Skeletal muscle tissue (tissue), 4 donors: ENCODE results near the gene RERE. TPM values are rescaled to one million over a fixed set of nuclear protein-coding genes. Genes with fewer than 3 reads are reported as not detected.

Experiments
- H3K27ac ChIP-seq: one replicate; pipeline ENCODE4 v1.7.0; 2013; ENCODE audit warnings: mild to moderate bottlenecking, low read depth, low read length, inconsistent platforms
- H3K27me3 ChIP-seq, 3 donors: one replicate each; pipeline ENCODE4 v1.7.0; 2013; ENCODE audit warnings: low read length in 3 of 3; ENCODE audit not compliant: control insufficient read depth in 3 of 3, insufficient read depth in 3 of 3
- H3K36me3 ChIP-seq, 3 donors: one replicate each; pipeline ENCODE4 v1.7.0; 2013; ENCODE audit warnings: low read length in 3 of 3; ENCODE audit not compliant: control insufficient read depth in 3 of 3, insufficient read depth in 3 of 3
- H3K4me1 ChIP-seq, 3 donors: one replicate each; pipeline ENCODE4 v1.7.0; 2013; ENCODE audit warnings: low read length in 3 of 3, mild to moderate bottlenecking in 3 of 3; ENCODE audit not compliant: control insufficient read depth in 3 of 3, insufficient read depth in 3 of 3
- H3K4me3 ChIP-seq, 3 donors: one replicate each; pipeline ENCODE4 v1.7.0; 2013; ENCODE audit warnings: low read length in 3 of 3
- H3K9ac ChIP-seq, 3 donors: one replicate each; pipeline ENCODE4 v1.7.0; 2013; ENCODE audit warnings: low read length in 3 of 3, mild to moderate bottlenecking in 3 of 3, moderate library complexity in 2 of 3, low read depth in 1 of 3
- H3K9me3 ChIP-seq, 3 donors: one replicate each; pipeline ENCODE4 v1.7.0; 2013; ENCODE audit warnings: low read length in 3 of 3; ENCODE audit not compliant: control insufficient read depth in 3 of 3
- total RNA-seq: library from RNA; depleted of rRNA; stranded (reverse); fragments of >200 nt; gene quantifications from one replicate; pipeline ENCODE4 v1.2.3, GENCODE V29; 2014
- donor health status: Osteomylitis.

Gene RERE
- total RNA-seq, 1 donor from 2014 or later, result 212 TPM

DNA sequence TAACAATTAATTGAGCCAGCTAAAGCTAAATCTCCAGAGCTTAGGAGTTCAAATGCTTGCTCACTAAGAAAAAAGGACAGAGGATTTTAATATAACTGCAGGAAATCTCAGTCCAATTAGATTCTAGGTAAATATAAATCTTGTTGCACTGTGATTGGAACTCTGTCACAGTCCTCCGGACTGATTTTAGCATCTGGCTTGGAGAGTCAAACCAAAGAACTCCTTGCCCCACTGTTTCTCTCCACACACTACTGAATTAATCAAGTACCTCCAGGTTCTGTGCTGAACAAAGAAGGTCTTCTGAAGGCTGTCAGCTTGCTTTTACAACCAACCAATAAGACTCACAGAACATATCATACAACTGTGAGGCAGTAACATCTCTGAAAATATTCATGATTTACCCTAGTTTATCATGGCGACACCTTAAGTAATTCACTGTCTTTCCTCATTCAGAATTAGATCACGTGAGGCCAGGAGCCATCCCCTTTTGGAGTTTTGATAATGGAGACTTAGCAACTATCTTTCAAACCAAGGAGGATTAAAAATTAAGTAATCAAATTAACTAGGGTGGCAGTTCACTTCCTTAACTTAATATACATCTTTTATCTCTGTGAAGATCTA is 176.0 kb downstream of the RERE start:
- H3K36me3 ChIP-seq, result no peaks in the 10 kb centered on the region
- peaks cover 6 to 16% (median 7%) of the 10 kb centered on the region in 3 donors for H3K4me1 ChIP-seq
- H3K27ac ChIP-seq, result no peak overlapping the region
- no peaks in the 10 kb centered on the region for H3K27me3 ChIP-seq
- no peaks in the 10 kb centered on the region for H3K9me3 ChIP-seq
- no peak overlapping the region for H3K9ac ChIP-seq
- H3K4me3 ChIP-seq, result no peak overlapping the region

DNA sequence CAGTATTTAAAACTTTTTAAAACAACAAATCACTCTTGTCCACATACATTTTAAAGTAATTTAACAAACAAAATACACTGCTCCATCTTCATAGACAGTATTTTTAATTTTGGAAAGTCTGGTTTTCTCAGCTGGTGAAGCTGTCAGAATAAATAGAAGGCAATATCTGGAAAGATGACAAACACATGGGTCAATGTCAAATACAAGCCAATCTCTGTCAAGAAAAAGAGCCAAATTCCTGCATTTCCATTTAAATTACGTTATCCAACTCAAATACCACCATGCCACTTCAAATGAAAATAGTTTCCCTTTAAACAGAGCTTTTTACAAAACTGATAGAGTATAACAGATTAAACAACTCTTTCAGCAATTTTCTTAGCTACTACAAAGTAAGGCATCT is 176.5 kb downstream of the RERE start:
- H3K27me3 ChIP-seq, result no peaks in the 10 kb centered on the region
- H3K9ac ChIP-seq, result no peak overlapping the region
- H3K9me3 ChIP-seq, result no peaks in the 10 kb centered on the region
- peaks cover 5 to 14% (median 6%) of the 10 kb centered on the region in 3 donors for H3K4me1 ChIP-seq
- H3K27ac ChIP-seq, result no peak overlapping the region
- no peaks in the 10 kb centered on the region for H3K36me3 ChIP-seq
- no peak overlapping the region for H3K4me3 ChIP-seq

DNA sequence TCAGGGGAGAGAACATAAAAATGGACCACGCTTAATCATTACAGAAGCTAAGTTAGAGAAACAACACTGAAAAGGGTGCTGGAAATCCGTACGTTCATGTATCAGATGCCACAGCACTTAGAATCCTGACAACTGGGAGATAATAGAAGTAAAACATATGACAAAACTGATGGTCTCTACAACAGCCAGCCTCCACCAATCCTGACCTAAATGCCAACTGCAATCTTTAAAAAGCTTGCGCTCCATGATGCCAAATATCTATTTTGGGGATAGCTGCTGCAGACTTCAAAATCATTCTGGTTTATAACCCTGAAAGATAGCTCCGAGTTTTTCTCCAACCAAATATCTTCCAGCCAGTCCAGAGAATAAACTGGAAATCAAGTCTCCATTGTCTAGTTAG is 178.3 kb downstream of the RERE start:
- peaks cover 5 to 14% (median 6%) of the 10 kb centered on the region in 3 donors for H3K4me1 ChIP-seq
- no peaks in the 10 kb centered on the region for H3K9me3 ChIP-seq
- H3K27ac ChIP-seq, result no peak overlapping the region
- no peaks in the 10 kb centered on the region for H3K27me3 ChIP-seq
- H3K36me3 ChIP-seq, result no peaks in the 10 kb centered on the region
- peak overlapping the region in 2 of 3 donors; percentile 3 to 26 for H3K9ac ChIP-seq
- H3K4me3 ChIP-seq, result peak overlapping the region in 1 of 3 donors; percentile 17

DNA sequence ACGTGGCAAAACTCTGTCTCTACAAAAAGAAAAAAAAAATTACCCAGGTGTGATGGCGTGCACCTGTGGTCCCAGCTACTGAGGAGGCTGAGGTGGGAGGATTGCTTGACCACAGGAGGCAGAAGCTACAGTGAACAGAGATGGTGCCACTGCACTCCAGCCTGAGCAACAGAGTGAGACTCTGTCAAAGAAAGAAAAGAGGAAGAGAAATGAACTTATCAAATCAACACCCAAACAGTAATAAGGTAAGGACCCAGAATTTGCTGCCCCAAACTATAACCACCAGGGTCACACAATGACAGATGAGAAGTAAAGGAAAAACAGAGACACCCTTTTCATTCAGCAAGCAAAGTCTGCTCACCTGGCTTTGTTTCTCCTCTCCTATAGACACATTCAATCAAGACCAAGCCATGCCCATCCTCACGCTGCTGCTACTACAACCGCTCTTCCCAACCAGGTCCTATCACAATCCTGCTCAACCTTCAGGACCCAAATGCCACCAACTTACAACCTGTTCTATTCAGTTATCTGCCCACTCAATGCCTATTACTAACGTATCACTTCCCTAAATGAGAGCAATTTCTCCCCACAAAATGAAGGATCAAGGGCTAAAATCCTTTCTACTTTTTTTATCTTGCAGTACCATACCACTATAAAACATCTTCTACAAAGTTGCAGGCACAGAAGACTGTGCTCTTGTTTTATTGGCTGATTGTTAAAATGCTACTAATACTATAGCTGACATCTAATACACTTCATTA is 183.5 kb downstream of the RERE start:
- H3K4me1 ChIP-seq, result peaks cover 13 to 15% (median 14%) of the 10 kb centered on the region in 3 donors
- no peak overlapping the region for H3K27ac ChIP-seq
- no peaks in the 10 kb centered on the region for H3K9me3 ChIP-seq
- H3K4me3 ChIP-seq, result no peak overlapping the region
- no peaks in the 10 kb centered on the region for H3K36me3 ChIP-seq
- no peaks in the 10 kb centered on the region for H3K27me3 ChIP-seq
- H3K9ac ChIP-seq, result no peak overlapping the region

DNA sequence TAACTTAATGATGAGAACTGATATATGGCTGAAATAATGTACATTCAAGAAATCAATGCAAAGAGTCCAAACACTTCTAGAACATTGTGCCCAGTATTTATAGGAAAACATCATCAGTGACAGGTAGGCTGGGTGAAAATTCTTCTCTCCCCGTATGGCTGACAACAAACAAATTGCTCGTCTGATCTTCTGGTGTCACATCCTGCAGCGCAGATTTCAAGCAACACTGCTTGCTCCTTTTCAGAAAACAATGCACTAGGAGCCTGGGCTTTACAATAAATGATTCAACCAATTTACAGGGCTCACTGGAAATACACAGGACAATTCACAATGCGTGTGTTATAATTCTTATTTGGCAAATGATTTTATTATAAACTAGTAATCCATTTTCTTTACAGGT is 185.3 kb downstream of the RERE start:
- Histone ChIP-seq H3K27me3 (no peaks in the 10 kb centered on the region), H3K4me1 (peaks cover 13 to 14% (median 13%) of the 10 kb centered on the region in 3 donors), H3K4me3 (no peak overlapping the region), H3K9ac (no peak overlapping the region), H3K9me3 (no peaks in the 10 kb centered on the region), H3K27ac (no peak overlapping the region), H3K36me3 (no peaks in the 10 kb centered on the region)

DNA sequence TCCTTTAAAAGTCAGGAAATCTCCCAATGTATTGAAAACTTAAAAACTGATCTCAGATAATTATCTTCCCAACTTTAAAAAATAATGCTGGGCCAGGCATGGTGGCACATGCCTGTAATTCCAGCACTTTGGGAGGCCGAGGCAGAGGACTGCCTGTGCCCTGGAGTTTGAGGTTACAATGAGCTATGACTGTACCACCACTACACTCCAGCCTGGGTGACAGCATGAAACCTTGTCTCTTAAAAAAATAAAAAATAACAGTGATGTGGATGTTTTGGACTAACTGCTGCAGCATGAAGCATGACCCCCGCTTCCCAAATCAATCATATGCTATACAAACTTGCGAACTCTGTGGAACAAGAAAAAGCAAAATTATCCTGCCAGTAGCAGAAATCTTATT is 186.3 kb downstream of the RERE start:
- Histone ChIP-seq H3K4me1 (peaks cover 13 to 14% (median 13%) of the 10 kb centered on the region in 3 donors), H3K27me3 (no peaks in the 10 kb centered on the region), H3K9me3 (no peaks in the 10 kb centered on the region), H3K9ac (no peak overlapping the region), H3K27ac (no peak overlapping the region), H3K36me3 (no peaks in the 10 kb centered on the region), H3K4me3 (no peak overlapping the region)

DNA sequence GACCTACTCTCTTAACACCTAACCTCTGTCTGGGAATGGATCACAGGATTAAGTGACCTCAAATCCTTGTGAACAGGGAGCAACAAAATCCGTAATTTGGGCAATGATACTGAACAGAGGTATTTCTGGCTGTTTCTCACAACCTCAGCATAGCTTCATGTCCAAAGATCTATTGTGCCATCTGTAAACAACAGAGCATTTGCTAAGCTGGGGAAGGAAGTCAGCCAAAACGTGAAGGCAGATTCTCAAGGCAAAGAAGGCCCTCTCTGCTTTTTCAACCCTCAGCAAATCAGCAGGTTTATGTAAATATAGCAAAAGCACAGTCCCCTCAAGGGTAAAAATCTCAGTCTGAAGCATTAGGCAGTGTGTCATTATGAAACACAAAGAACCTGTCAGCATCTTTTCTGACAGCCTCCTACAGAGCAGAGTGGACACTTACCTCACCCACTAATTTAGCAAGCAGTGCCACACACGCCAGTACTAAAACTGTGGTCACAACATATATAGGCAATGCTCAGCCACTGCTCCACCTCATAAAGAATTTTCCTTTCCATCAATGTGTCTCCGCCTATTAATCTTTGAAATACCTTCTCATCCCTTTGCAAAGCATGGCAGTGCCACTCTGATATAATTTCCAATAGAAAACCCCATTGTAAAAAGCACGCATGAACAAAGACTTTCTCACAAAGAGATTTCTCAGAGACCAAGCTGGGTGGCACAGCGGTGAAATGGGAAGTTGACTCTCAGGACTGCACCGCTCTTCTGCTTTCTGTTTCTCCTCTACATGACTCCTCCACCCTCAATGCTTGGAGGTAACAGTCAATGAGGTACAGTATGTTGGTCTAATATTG is 188.0 kb downstream of the RERE start:
- no peak overlapping the region for H3K9ac ChIP-seq
- no peak overlapping the region for H3K4me3 ChIP-seq
- H3K4me1 ChIP-seq, result peaks cover 13 to 14% (median 13%) of the 10 kb centered on the region in 3 donors
- H3K27ac ChIP-seq, result no peak overlapping the region
- no peaks in the 10 kb centered on the region for H3K36me3 ChIP-seq
- no peaks in the 10 kb centered on the region for H3K27me3 ChIP-seq
- H3K9me3 ChIP-seq, result no peaks in the 10 kb centered on the region

DNA sequence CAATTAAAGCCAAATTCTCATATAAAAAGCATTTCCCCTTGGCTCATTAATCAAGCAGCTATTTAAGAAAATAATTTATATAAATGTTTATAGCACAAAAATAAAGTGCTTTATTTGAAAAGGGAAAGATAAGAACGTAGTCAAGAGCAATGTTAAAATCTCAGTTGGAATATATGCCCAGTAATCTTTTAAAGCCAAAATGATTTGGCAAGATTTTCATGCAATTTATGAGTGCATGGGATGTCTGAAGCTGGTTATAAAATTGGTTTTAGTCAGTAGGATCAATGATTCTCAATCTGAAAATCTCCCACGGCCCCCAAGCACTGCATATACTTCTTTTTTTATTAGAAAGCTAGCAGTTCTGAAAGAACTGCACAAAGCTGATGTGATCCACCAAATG is 188.8 kb downstream of the RERE start:
- Histone ChIP-seq H3K9me3 (no peaks in the 10 kb centered on the region), H3K9ac (no peak overlapping the region), H3K36me3 (no peaks in the 10 kb centered on the region), H3K27me3 (no peaks in the 10 kb centered on the region), H3K4me3 (no peak overlapping the region), H3K27ac (no peak overlapping the region), H3K4me1 (peaks cover 13 to 14% (median 13%) of the 10 kb centered on the region in 3 donors)

DNA sequence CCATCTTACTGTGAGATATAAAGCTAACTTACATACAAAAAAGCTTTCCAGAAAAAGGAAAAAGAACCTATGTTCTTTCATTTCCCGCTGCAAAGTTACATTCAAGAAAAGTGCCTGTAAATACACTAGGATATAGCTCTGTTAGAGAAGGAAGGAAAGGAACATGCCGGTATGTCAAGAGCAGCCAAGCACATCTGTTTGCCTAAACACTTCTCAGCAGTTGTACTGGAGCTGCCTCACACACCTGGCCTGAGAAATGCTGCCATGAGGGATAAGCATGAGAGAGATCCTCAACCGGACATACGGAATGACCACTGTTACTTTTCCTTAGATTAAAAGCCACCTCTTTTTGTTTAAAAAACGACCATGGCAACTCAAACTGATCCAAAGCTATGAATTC is 189.7 kb downstream of the RERE start:
- H3K4me1 ChIP-seq, result peaks cover 13 to 14% (median 13%) of the 10 kb centered on the region in 3 donors
- H3K9me3 ChIP-seq, result no peaks in the 10 kb centered on the region
- H3K9ac ChIP-seq, result no peak overlapping the region
- no peaks in the 10 kb centered on the region for H3K27me3 ChIP-seq
- H3K27ac ChIP-seq, result no peak overlapping the region
- H3K36me3 ChIP-seq, result no peaks in the 10 kb centered on the region
- H3K4me3 ChIP-seq, result no peak overlapping the region
